Parathyroid adenoma (tissue), 2 donors: ENCODE data around the gene REV1.
"Not testable (repeated sequence)": the region's sequence is repeated elsewhere in the genome, so short reads cannot be mapped to it uniquely, and the experiment has no call there.

Source experiments
- H2AFZ ChIP-seq: fragments of 300-600 bp; sonication (generic); one replicate; pipeline ENCODE4 v1.7.0; 2017; ENCODE audit warnings: antibody characterized with exemption, mild to moderate bottlenecking
- H3K27ac ChIP-seq: fragments of 300-600 bp; sonication (generic); one replicate; pipeline ENCODE4 v1.7.0; 2017
- H3K27me3 ChIP-seq: fragments of 300-600 bp; sonication (generic); one replicate; pipeline ENCODE4 v1.7.0; 2017; ENCODE audit warnings: low read length; ENCODE audit not compliant: control insufficient read depth, insufficient read depth
- H3K36me3 ChIP-seq: fragments of 300-600 bp; sonication (generic); one replicate; pipeline ENCODE4 v1.7.0; 2017; ENCODE audit warnings: low read length; ENCODE audit not compliant: control insufficient read depth, insufficient read depth
- H3K4me1 ChIP-seq: fragments of 300-600 bp; sonication (generic); one replicate; pipeline ENCODE4 v1.7.0; 2017; ENCODE audit warnings: control low read depth
- H3K4me2 ChIP-seq: fragments of 300-600 bp; sonication (generic); one replicate; pipeline ENCODE4 v1.7.0; 2017; ENCODE audit warnings: low read length
- H3K4me3 ChIP-seq: fragments of 300-600 bp; sonication (generic); one replicate; pipeline ENCODE4 v1.7.0; 2017; ENCODE audit warnings: low read depth, low read length
- H3K79me2 ChIP-seq: fragments of 300-600 bp; sonication (generic); one replicate; pipeline ENCODE4 v1.7.0; 2017; ENCODE audit warnings: control low read depth
- H3K9ac ChIP-seq: fragments of 300-600 bp; sonication (generic); one replicate; pipeline ENCODE4 v1.7.0; 2017; ENCODE audit warnings: mild to moderate bottlenecking
- H3K9me3 ChIP-seq: fragments of 300-600 bp; sonication (generic); one replicate; pipeline ENCODE4 v1.7.0; 2017; ENCODE audit warnings: low read length; ENCODE audit not compliant: control insufficient read depth
- TF ChIP-seq, protein P1 (sequence below): fragments of 300-600 bp; sonication (generic); IDR thresholded peaks from one replicate; pipeline ENCODE4 v1.7.0; 2017; ENCODE audit warnings: antibody characterized with exemption, mild to moderate bottlenecking
- donor health status: primary hyperparathyroidism.

REV1 gene

GRCh38 chr2:99470957-99471356, 18.9 kb downstream of the REV1 start:
- TF ChIP-seq, protein P1, sequence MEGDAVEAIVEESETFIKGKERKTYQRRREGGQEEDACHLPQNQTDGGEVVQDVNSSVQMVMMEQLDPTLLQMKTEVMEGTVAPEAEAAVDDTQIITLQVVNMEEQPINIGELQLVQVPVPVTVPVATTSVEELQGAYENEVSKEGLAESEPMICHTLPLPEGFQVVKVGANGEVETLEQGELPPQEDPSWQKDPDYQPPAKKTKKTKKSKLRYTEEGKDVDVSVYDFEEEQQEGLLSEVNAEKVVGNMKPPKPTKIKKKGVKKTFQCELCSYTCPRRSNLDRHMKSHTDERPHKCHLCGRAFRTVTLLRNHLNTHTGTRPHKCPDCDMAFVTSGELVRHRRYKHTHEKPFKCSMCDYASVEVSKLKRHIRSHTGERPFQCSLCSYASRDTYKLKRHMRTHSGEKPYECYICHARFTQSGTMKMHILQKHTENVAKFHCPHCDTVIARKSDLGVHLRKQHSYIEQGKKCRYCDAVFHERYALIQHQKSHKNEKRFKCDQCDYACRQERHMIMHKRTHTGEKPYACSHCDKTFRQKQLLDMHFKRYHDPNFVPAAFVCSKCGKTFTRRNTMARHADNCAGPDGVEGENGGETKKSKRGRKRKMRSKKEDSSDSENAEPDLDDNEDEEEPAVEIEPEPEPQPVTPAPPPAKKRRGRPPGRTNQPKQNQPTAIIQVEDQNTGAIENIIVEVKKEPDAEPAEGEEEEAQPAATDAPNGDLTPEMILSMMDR = no peak

GRCh38 chr2:99470459-99470858, 19.4 kb downstream of the REV1 start:
- H3K9ac ChIP-seq, H3K4me2 ChIP-seq, H3K4me1 ChIP-seq, H3K36me3 ChIP-seq, H3K27ac ChIP-seq, H3K27me3 ChIP-seq, H3K4me3 ChIP-seq, H2AFZ ChIP-seq, H3K9me3 ChIP-seq: not testable (repeated sequence)
- peaks cover 41% of the 10 kb centered on the region for H3K79me2 ChIP-seq

More at GRCh38 chr2:99470957-99471356, 18.9 kb downstream of the REV1 start:
- no peaks in the 10 kb centered on the region for H3K36me3 ChIP-seq
- H3K4me1 ChIP-seq = peaks cover 9% of the 10 kb centered on the region
- no peak overlapping the region for H3K4me2 ChIP-seq
- H3K9ac ChIP-seq = no peak overlapping the region
- no peaks in the 10 kb centered on the region for H3K27me3 ChIP-seq
- H3K4me3 ChIP-seq = no peak overlapping the region
- H3K9me3 ChIP-seq = no peaks in the 10 kb centered on the region
- peaks cover 46% of the 10 kb centered on the region for H3K79me2 ChIP-seq
- H3K27ac ChIP-seq = no peak overlapping the region
- H2AFZ ChIP-seq = no peak overlapping the region

- peaks cover 32% of the 10 kb centered on the region for H3K79me2 ChIP-seq
- H3K27me3 ChIP-seq = no peaks in the 10 kb centered on the region
- H3K27ac ChIP-seq = no peak overlapping the region
- H3K4me3 ChIP-seq = no peak overlapping the region
- H3K4me2 ChIP-seq = no peak overlapping the region
- no peaks in the 10 kb centered on the region for H3K9me3 ChIP-seq
- no peak overlapping the region for H3K9ac ChIP-seq
- H3K4me1 ChIP-seq = peaks cover 9% of the 10 kb centered on the region
- TF ChIP-seq, protein P1 = no peak
- H3K36me3 ChIP-seq = no peaks in the 10 kb centered on the region
- H2AFZ ChIP-seq = no peak overlapping the region
Measured at GRCh38 chr2:99469394-99469793, 20.4 kb downstream of the REV1 start.

DNA sequence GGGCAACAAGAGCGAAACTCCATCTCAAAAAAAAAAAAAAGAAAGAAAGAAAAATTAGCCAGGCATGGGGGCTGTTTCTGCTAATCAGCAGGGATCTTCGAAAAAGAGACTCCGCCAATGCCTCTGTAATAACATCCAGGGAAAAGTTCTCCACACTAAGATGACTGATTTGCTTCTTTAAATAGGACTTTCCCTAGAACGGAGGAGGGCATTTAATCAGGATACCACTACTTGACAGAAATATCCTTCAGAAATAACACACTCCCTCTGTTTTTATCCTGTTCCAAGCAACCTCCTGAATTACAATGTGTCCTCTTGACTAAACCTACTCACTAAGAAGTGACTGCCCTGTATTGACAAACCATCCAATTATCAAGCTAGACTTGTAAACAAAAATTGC, 21.7 kb downstream of the REV1 start:
- H3K79me2 ChIP-seq = peaks cover 30% of the 10 kb centered on the region
- peaks cover 5% of the 10 kb centered on the region for H3K4me1 ChIP-seq
- no peaks in the 10 kb centered on the region for H3K9me3 ChIP-seq
- H3K4me2 ChIP-seq = no peak overlapping the region
- H3K27ac ChIP-seq = no peak overlapping the region
- no peak overlapping the region for H2AFZ ChIP-seq
- H3K36me3 ChIP-seq = no peaks in the 10 kb centered on the region
- H3K9ac ChIP-seq = no peak overlapping the region
- no peak overlapping the region for H3K4me3 ChIP-seq
- H3K27me3 ChIP-seq = no peaks in the 10 kb centered on the region
- TF ChIP-seq, protein P1 = no peak

DNA sequence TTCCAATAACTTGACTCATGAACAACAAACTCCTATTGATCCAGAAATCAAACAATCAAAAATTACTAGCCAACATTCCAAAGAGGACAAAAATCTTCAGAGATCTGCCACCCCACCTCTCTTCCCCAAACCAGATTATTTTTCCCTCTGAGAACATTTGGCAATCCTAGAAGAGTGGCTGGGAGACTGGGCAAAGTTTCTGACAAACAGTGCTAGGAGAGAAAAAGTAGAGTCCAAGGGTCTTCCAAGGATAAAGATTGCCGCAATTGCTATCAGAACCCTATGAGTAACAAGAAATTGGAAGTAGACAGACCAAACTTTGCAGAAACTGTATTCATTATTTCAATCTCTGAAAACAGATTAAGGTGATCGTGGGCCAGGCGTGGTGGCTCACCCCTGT, 22.4 kb downstream of the REV1 start:
- H3K9ac ChIP-seq = no peak overlapping the region
- H3K27ac ChIP-seq = no peak overlapping the region
- no peak overlapping the region for H3K4me2 ChIP-seq
- TF ChIP-seq, protein P1 = no peak
- H2AFZ ChIP-seq = no peak overlapping the region
- peaks cover 27% of the 10 kb centered on the region for H3K79me2 ChIP-seq
- no peaks in the 10 kb centered on the region for H3K27me3 ChIP-seq
- no peaks in the 10 kb centered on the region for H3K9me3 ChIP-seq
- no peak overlapping the region for H3K4me3 ChIP-seq
- peaks cover 5% of the 10 kb centered on the region for H3K4me1 ChIP-seq
- H3K36me3 ChIP-seq = no peaks in the 10 kb centered on the region
